Activated T-cell treated with anti-CD3 and anti-CD28 coated beads for 24 hours (primary cell): Measurements from ENCODE around the gene RNF187.

Experiments
- DNase-seq: peaks from one replicate; pipeline ENCODE4 v3.0.0-alpha.2; 2020; ENCODE audit warnings: low read depth

Gene RNF187

GRCh38 chr1:228487336-228488124 lies at the start of gene RNF187:
Gene RNF187 (plus strand): TSS chr1:228487382.
- DNase-seq: peak; percentile 18

- DNase-seq: no peak
Observed at GRCh38 chr1:228437424-228437962, 49.7 kb upstream of the RNF187 start.

DNA sequence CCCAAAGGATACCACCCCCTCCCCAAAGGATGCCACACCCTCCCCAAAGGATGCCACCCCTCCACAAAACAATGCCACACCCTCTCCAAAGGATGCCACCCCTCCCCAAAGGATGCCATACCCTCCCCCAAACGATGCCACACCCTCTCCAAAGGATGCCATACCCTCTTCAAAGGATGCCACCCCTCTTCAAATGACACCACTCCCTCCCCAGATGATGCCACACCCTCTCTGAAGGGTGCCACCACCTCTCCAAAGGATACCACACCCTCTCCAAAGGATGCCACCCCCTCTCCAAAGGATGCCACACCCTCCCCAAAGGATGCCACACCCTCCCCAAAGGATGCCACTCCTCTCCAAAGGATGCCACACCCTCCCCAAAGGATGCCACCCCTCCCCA lies 48.9 kb upstream of the RNF187 start:
- DNase-seq: no peak

DNA sequence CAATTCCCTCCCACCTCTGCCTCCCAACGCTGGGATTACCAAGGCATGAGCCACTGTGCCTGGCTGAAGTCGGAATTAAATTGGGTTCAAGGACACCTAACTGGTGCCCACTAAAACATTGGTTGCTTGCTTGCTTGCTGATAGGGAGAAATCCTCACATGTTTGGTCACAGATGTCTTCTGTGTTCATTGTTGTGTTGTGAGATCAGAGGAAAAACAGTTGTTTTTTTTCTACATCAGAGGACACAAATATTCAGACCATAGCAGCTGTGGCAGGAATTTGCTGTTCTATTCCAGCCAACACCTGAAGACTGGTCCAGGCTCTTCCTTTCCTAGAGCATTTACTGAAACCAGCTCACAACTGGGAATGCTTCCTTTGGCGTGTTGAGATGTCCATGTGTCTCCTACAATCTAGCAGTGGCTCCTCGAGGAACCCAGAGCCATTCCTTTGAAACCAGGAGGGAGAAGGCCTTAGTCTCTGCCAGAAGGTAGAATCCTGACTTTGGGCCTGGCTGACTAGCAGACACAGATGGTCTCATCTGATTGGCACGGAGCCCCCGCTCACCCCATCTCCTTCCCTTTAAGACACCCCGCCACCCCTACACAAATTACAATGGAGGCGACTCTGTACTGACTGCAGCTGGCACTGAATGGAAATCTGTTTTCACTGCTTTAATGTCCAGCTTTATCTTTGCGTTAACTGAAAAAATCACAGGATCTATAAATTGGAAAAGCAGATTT lies 46.3 kb upstream of the RNF187 start:
- DNase-seq: no peak

DNA sequence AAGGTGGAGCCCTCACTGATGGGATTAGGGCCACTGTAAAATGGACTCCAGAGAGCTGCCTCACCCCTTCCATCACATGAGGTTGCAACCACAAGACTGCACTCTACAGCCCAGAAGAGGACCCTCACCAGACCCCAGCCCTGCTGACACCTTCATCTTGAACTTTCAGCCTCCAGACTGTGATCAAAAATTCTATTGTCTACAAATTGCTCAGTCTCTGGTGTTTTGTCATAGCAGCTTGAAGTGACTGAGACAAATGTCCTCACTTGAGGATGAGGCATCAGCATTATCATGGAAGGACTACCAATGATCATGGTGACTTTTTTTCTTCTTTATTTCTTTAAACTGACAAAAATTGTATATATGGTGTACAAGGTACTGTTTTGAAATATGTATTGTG lies 43.8 kb upstream of the RNF187 start:
- DNase-seq: no peak

DNA sequence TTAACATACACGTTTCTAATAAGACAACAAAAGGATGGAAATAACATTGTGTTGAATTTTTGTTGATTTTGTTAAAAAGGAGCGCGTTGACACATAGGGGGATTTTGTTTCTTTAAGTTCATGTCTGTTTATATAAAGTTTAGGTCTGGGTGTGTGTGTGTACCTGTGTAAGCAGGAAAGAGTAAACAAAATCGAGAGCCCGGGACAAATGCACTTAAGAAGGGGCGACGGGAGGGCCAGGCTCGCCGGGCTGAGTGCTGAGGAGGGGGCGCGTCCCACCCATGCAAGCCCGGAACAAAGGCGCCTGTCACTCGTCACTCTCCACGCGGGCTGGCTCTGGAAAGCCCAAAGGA lies 41.7 kb upstream of the RNF187 start:
- no peak for DNase-seq

GRCh38 chr1:228445843-228446650 lies 41.1 kb upstream of the RNF187 start:
- no peak for DNase-seq

GRCh38 chr1:228446852-228447251 lies 40.3 kb upstream of the RNF187 start:
- DNase-seq: no peak

DNA sequence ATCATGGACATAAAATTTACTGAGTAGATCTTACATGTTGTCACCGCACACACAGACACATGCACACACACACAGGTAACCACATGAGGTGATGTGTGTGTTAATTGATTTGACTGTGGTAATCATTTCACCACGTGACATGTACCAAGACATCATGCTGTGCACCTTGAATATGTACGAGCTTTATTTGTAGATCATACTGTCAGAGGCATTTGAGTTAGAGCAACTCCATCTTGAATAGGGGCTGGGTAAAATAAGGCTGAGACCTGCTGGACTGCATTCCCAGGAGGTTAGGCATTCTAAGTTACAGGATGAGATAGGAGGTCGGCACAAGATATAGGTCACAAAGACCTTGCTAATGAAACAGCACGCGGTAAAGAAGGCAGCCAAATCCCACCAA lies 38.8 kb upstream of the RNF187 start:
- DNase-seq: no peak

GRCh38 chr1:228450200-228450599 lies 37.0 kb upstream of the RNF187 start:
- DNase-seq: no peak

DNA sequence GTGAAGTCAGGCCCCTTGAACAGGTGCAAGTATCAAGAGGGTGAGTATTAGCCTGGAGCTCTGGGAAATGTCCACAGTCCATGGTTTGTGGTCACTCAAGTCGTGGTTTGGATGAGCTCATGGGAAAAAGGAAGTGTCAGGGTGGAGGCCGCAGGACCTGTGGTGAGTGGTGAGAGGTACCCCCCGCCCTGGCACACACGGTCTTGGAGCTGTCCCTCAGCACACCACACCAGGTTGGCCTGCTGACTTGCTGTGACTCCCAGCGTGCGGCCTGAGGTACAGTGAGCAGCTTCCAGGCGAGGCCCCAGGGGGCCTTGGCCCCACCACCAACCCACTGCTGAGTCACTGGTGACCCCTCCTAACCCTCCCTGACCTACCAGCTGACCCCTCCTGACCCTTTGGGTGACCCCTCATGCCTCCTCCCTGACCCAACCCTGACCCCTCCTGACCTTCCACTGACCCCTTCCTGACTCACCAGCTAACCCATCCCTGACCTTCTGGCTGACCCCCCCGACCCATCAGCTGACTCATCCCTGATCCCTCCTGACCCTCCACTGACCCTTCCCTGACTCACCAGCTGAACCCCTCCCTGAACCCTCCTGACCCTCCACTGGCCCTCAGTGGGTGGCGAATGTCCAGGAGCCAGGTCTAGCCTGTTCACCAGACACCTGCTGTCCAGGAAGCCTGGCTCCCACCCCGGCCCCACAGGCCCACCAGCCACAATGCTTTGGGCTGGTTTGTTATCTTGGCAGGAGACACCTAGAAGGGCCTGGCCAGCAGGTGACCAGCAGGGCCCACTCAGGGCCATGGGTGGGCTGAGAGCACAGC lies 34.8 kb upstream of the RNF187 start:
- DNase-seq: no peak

GRCh38 chr1:228453022-228453560 lies 34.1 kb upstream of the RNF187 start:
- DNase-seq: no peak

GRCh38 chr1:228453614-228454013 lies 33.6 kb upstream of the RNF187 start:
- no peak for DNase-seq

GRCh38 chr1:228454238-228454637 lies 32.9 kb upstream of the RNF187 start:
- DNase-seq: no peak

DNA sequence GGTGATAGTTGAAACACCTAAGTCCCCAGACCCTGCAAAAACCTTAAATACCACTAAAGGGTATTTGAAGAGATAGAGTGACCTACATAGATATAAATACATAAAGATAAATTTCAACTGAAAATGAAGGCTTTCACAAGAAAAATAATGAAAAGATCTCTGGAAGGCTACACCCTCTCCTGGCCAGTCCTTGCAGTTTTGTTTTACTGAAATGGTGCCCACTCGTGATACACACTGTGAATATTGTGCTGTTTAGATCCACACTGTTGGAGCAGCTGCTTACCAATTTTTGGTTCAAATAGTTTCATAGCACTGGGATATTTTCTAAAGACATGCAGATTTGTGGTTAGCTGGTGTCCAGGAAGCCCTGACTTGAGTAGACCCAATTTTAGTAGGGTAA lies 31.5 kb upstream of the RNF187 start:
- DNase-seq: no peak

DNA sequence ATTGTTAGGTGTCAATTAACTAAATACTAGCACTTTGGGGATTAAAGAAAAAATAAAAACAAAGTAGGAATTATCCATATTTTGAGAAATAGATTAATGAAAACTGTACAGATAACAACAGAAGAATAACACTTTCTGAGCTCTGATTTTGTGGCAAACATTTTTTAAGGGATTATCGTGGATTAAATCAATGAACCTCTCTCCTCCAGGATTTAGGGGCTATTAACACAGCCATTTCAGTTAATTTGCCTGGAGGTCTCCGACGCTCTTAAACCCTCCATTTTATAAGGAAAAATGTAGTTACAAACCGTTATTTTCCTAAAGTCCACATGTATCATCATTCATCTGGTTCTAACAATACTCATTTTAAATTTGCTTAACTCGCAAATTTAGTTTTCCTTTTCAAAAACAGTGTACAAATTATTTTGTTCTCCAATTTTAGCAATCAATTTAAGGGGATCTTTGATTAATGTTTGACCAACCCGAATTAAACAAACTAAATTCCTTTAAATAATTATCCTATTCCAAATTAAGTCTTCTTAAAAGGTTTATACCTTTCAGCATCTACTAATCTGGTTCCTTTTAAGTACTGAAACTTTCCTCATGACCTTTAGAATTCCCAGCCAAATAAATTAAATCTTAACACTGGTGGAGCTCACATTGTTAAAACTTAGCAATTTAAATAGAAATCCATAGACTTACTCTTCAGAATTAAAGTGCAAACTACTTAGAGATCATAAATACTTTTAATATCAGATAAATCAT lies 30.7 kb upstream of the RNF187 start:
- no peak for DNase-seq

- DNase-seq: no peak
Observed at GRCh38 chr1:228457017-228457395, 30.2 kb upstream of the RNF187 start.

DNA sequence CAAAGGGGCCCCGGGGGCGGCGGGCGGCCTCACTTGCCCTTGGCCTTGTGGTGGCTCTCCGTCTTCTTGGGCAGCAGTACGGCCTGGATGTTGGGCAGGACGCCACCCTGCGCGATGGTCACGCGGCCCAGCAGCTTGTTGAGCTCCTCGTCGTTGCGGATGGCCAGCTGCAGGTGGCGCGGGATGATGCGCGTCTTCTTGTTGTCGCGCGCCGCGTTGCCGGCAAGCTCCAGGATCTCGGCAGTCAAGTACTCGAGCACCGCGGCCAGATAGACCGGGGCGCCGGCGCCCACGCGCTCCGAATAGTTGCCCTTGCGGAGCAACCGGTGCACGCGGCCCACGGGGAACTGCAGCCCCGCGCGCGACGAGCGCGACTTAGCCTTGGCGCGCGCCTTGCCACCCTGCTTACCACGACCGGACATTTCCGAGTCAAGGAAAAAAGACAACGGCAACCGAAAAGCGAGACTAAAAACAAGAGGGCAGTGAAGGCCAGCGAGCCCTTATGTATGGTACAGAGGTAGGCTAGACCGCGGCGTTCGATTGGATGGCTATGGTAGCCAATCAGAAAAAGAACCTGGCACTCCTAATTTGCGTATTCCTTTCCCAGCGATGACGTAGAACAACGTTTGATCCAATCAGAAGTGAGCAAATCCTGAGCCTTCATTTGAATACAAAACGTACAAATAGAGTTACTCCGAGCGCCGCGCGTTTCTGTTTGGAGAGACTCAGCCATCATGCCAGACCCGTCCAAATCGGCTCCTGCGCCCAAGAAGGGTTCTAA lies 29.6 kb upstream of the RNF187 start:
- DNase-seq: peak; percentile 83

DNA sequence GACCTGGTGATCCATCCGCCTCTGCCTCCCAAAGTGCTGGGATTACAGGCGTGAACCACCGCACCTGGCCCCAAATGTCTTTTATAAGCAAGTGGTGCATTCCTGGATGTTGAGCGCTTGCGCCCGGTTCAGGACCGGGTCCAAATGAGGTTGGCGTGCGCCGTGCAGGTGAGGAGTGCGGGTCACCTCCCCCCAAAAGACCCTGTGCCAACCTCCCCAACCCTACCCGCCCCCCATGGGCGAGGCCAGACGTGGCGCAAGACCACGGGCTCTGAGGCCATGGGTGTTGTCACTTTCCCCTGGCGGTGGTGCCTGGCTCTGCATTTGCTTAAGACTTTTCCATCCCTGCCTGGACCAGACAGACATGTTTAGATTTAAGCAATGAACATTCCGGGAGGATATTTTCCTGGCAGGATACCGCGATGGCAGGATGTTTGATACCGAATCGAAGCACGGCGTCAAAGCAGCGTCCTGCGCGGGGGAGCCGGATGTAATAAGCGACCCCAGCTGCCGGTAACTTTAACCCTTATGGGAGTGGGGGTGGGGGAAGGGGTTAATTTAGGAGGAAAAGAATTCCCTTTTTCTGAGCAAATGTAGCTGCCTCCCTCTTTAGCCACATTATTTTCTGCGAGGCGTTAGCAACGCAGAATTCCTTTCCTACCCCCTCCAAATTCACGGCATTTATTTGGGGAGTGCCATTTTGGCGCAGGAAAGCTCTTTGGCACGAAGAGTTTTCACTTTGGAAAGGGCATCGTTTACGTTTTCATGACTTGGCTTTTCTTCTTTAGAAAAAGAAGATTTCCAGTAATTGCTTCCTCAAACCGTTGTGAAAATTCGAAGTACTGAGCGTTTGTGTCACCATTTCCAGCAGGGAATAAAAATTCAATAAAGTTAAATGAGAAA lies 27.8 kb upstream of the RNF187 start:
- DNase-seq: no peak
